Neural progenitor cell (in vitro differentiated cells): ENCODE data around the gene P2RY11.

Source experiments
- EZH2 ChIP-seq: fragments of 200-600 bp; sonication (generic); IDR thresholded peaks from 2 replicates; pipeline ENCODE4 v1.6.1; 2017; ENCODE audit warnings: antibody characterized with exemption, mild to moderate bottlenecking, moderate library complexity
- TF ChIP-seq, protein P1 (sequence below): fragments of 200-600 bp; sonication (generic); IDR thresholded peaks from 2 replicates; pipeline ENCODE4 v1.5.1; 2017; ENCODE audit warnings: antibody characterized with exemption, mild to moderate bottlenecking

DNA sequence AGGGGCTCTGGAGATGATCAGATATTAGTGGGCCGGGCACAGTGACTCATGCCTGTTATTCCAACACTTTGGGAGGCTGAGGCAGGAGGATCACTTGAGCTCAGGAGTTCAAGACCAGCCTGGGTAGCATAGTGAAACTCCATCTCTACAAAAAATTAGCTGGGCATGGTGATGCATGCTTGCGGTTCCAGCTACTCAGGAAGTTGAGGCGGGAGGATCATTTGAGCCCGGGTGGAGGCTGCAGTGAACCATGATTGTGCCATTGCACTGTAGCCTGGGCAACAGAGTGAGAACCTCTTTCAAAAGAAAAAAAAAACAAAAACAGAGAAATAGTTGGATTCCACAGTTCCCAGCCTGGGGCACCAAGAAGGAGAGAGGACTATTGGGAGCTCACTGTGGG lies 43.3 kb upstream of the P2RY11 start:
- TF ChIP-seq, protein P1, sequence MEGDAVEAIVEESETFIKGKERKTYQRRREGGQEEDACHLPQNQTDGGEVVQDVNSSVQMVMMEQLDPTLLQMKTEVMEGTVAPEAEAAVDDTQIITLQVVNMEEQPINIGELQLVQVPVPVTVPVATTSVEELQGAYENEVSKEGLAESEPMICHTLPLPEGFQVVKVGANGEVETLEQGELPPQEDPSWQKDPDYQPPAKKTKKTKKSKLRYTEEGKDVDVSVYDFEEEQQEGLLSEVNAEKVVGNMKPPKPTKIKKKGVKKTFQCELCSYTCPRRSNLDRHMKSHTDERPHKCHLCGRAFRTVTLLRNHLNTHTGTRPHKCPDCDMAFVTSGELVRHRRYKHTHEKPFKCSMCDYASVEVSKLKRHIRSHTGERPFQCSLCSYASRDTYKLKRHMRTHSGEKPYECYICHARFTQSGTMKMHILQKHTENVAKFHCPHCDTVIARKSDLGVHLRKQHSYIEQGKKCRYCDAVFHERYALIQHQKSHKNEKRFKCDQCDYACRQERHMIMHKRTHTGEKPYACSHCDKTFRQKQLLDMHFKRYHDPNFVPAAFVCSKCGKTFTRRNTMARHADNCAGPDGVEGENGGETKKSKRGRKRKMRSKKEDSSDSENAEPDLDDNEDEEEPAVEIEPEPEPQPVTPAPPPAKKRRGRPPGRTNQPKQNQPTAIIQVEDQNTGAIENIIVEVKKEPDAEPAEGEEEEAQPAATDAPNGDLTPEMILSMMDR = no peak
- no peak for TF ChIP-seq EZH2
